Chondrocyte (in vitro differentiated cells): Measurements from ENCODE around the gene RALGAPB. TPM values are rescaled to one million over a fixed set of nuclear protein-coding genes. Genes with fewer than 3 reads are reported as not detected.

Experiments
- DNase-seq: peaks from one replicate; pipeline ENCODE4 v3.0.0; 2021; ENCODE audit warnings: mixed read lengths, low spot score
- H3K27ac Mint-ChIP-seq: one replicate; pipeline ENCODE4 v1.8.0; 2021; ENCODE audit warnings: mild to moderate bottlenecking, moderate library complexity, mixed read lengths; ENCODE audit not compliant: unreplicated experiment
- H3K27me3 Mint-ChIP-seq: 2 replicates; pipeline ENCODE4 v1.8.0; 2021; ENCODE audit warnings: low read depth, mixed read lengths
- H3K36me3 Mint-ChIP-seq: 2 replicates; pipeline ENCODE4 v1.8.0; 2021; ENCODE audit warnings: low read depth, mixed read lengths
- H3K4me1 Mint-ChIP-seq: 2 replicates; pipeline ENCODE4 v1.8.0; 2021; ENCODE audit warnings: low read depth, mild to moderate bottlenecking, mixed read lengths
- H3K4me3 Mint-ChIP-seq: one replicate; pipeline ENCODE4 v1.8.0; 2021; ENCODE audit warnings: mild to moderate bottlenecking, moderate library complexity, mixed read lengths; ENCODE audit not compliant: unreplicated experiment
- H3K9me3 Mint-ChIP-seq: 2 replicates; pipeline ENCODE4 v1.8.0; 2021; ENCODE audit warnings: low read depth, mixed read lengths
- total RNA-seq: library from RNA; stranded (reverse); gene quantifications from 3 replicates; pipeline ENCODE4 v1.2.1, GENCODE V29; 2021
- TF ChIP-seq, protein P1 (sequence below): fragments of 200-600 bp; sonication (generic); IDR thresholded peaks from 2 replicates; pipeline ENCODE4 v1.5.0; 2021; ENCODE audit warnings: antibody characterized with exemption, mild to moderate bottlenecking, moderate library complexity

Gene RALGAPB
- total RNA-seq, 1 donor from 2014 or later, result 32.6 TPM

DNA sequence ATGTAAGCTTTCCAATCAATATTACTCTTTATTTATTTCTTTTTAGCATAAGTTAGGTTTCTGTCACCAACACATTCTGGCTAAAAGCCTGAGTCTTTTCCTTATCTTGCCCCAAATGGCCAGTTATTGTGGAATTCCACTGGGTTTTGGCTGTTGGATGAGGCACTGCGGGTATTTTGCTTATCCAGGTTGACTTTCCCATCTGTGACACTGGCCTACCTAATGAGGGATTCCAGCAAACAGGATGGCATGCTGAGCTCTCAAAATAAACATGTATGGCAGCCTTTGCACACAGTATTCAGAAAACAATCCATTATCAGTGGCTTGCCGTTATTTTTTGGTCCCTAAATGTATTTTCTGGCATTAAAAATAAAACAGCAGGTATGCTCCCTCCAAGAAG is 6.5 kb upstream of the RALGAPB start:
- no peak overlapping the region for H3K27ac Mint-ChIP-seq
- H3K4me3 Mint-ChIP-seq, result no peak overlapping the region
- no peaks in the 10 kb centered on the region for H3K4me1 Mint-ChIP-seq
- no peaks in the 10 kb centered on the region for H3K36me3 Mint-ChIP-seq
- H3K9me3 Mint-ChIP-seq, result no peaks in the 10 kb centered on the region
- DNase-seq, result no peak
- peaks cover 3% of the 10 kb centered on the region for H3K27me3 Mint-ChIP-seq
- TF ChIP-seq, protein P1, sequence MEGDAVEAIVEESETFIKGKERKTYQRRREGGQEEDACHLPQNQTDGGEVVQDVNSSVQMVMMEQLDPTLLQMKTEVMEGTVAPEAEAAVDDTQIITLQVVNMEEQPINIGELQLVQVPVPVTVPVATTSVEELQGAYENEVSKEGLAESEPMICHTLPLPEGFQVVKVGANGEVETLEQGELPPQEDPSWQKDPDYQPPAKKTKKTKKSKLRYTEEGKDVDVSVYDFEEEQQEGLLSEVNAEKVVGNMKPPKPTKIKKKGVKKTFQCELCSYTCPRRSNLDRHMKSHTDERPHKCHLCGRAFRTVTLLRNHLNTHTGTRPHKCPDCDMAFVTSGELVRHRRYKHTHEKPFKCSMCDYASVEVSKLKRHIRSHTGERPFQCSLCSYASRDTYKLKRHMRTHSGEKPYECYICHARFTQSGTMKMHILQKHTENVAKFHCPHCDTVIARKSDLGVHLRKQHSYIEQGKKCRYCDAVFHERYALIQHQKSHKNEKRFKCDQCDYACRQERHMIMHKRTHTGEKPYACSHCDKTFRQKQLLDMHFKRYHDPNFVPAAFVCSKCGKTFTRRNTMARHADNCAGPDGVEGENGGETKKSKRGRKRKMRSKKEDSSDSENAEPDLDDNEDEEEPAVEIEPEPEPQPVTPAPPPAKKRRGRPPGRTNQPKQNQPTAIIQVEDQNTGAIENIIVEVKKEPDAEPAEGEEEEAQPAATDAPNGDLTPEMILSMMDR, result no peak

DNA sequence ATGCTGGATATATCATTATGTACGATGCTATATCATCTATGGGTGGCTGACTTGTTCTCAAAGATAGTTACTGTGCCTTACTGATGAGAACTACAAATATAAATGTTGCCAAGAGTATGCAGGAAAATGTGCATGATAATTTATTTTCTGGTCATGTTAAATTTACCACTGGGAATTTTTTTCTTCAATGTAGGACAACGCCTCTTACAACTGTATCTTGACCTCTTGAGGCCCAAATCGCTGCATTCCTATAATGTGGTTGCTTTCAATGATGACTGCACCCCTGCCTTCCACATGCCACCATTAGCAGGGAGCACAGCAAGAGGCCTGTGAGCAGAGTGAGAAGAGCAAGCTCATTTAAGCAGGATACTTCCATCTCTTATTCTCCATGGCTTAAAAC is 5.7 kb upstream of the RALGAPB start:
- Mint-ChIP-seq H3K4me3 (no peak overlapping the region), H3K4me1 (peaks cover 3% of the 10 kb centered on the region), H3K27me3 (peaks cover 3% of the 10 kb centered on the region), H3K27ac (no peak overlapping the region), H3K36me3 (no peaks in the 10 kb centered on the region), H3K9me3 (no peaks in the 10 kb centered on the region)
- no peak for DNase-seq
- TF ChIP-seq, protein P1, result no peak

DNA sequence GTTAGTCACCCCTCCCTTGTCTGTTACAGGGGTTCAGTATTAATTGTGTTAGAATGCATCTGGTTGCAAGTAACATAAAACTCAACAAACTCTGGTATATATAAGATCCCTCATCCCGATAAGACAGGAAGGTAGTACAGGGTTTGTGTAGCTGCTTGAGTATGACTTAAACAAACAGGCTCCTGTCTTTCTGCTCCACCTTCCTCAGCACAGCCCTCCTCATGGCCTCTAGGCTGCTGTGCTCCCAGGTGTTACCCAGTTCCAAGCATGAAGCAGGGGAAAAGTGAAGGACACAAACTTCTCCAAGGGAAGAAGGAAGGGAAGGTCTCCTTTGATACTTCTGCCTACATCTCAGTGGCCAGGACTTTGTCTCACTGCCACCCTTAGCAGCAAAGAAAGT is 1.4 kb upstream of the RALGAPB start:
- Mint-ChIP-seq H3K4me1 (peaks cover 32% of the 10 kb centered on the region), H3K4me3 (no peak overlapping the region)

DNA sequence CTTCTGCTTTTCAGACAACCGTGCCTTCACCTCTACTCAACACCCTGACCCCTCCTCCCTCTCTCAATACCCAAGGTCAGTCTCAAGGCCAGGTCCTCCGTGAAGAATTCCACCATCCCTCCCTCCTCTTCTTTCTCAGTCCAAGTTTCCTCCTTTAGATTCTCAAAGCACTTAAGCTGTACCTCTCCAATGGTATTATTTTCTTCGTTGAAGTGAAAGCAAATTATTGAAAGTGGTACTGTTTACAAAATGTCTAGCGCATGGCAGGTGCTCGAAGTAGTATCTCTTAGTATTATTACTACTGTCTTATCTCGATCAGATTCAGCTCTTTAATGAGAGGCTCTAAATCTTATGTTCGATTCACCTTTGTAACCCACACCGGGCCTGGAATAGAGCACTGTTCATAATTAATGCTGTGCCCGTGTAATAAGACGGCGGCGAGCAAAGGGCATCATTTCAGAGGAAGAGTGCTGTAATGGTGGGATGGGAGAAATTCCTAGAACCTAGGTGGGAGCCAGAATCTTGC is 593 bp upstream of the RALGAPB start:
- TF ChIP-seq, protein P1, result no peak
- no peaks in the 10 kb centered on the region for H3K36me3 Mint-ChIP-seq
- DNase-seq, result no peak
- H3K27me3 Mint-ChIP-seq, result peaks cover 3% of the 10 kb centered on the region
- H3K9me3 Mint-ChIP-seq, result no peaks in the 10 kb centered on the region
- peaks cover 35% of the 10 kb centered on the region for H3K4me1 Mint-ChIP-seq
- peak overlapping the region; percentile 83 for H3K4me3 Mint-ChIP-seq
- peak overlapping the region; percentile 88 for H3K27ac Mint-ChIP-seq

More for the DNA sequence above, 1.4 kb upstream of the RALGAPB start:
- no peak for DNase-seq
- no peaks in the 10 kb centered on the region for H3K36me3 Mint-ChIP-seq
- TF ChIP-seq, protein P1, result no peak
- H3K27ac Mint-ChIP-seq, result peak overlapping the region; percentile 14
- H3K9me3 Mint-ChIP-seq, result no peaks in the 10 kb centered on the region
- peaks cover 3% of the 10 kb centered on the region for H3K27me3 Mint-ChIP-seq

DNA sequence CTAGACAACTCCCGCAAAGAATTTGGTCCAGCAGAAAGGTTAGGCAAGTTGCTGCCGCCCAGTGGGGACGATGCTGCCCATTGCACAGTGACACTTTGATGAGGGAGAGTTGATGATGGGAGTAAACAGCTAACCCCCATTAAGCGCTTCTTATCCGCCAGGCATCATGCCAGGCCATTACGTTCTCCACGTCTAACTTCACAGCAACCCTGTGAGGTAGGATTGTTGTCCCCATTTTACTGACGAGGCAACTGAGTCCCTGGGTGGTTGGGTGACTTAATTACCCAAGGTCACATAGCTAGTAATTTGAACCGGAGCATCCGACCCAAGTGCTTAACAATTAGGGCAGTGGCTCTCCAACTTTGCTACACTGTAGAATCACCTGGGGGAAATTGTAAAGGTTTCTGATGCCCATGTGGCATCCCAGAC is 738 bp downstream of the RALGAPB start:
- H3K27me3 Mint-ChIP-seq, result peaks cover 3% of the 10 kb centered on the region
- TF ChIP-seq, protein P1, result no peak
- DNase-seq, result no peak
- no peaks in the 10 kb centered on the region for H3K36me3 Mint-ChIP-seq
- H3K4me3 Mint-ChIP-seq, result peak overlapping the region; percentile 83
- H3K27ac Mint-ChIP-seq, result peak overlapping the region; percentile 86
- no peaks in the 10 kb centered on the region for H3K9me3 Mint-ChIP-seq
- peaks cover 35% of the 10 kb centered on the region for H3K4me1 Mint-ChIP-seq
